ENCODE measurements around the gene SAMMSON.

GRCh38 chr3:70067860-70068521, 68.5 kb downstream of the SAMMSON start:
- TF ChIP-seq CTCF (IDR thresholded peaks at IDR 0.05) (no peak), EP300 (IDR thresholded peaks at IDR 0.05) (no peak), POLR2A (IDR thresholded peaks at IDR 0.05) (no peak), POLR2AphosphoS5 (IDR thresholded peaks at IDR 0.05) (no peak)

Data from stomach (tissue), 4 donors.